Raji (cell line): ENCODE data around the gene C5AR2.

ENCODE experiments used
- POLR2A ChIP-seq: IDR thresholded peaks from 2 replicates; pipeline ENCODE4 v1.6.1; 2011; ENCODE audit warnings: low read depth, low read length, control low read depth; ENCODE audit not compliant: insufficient read depth

C5AR2 gene

GRCh38 chr19:47391510-47392223, 59.7 kb downstream of the C5AR2 start:
- TF ChIP-seq POLR2A = no peak
